Mucosa of rectum (tissue), 2 donors: ENCODE results near the gene TFDP1.

Experiments
- H3K27ac ChIP-seq, 2 donors: one replicate each; pipeline ENCODE4 v1.7.0; 2013; ENCODE audit warnings: inconsistent platforms in 2 of 2, low read depth in 2 of 2, low read length in 2 of 2
- H3K27me3 ChIP-seq, 2 donors: one replicate each; pipeline ENCODE4 v1.7.0; 2013; ENCODE audit warnings: low read length in 2 of 2; ENCODE audit not compliant: control insufficient read depth in 2 of 2, insufficient read depth in 2 of 2
- H3K36me3 ChIP-seq, 2 donors: one replicate each; pipeline ENCODE4 v1.7.0; 2013; ENCODE audit warnings: low read length in 2 of 2; ENCODE audit not compliant: control insufficient read depth in 2 of 2, insufficient read depth in 2 of 2
- H3K4me1 ChIP-seq, 2 donors: one replicate each; pipeline ENCODE4 v1.7.0; 2013; ENCODE audit warnings: low read length in 2 of 2, mild to moderate bottlenecking in 1 of 2; ENCODE audit not compliant: control insufficient read depth in 2 of 2, insufficient read depth in 2 of 2
- H3K4me3 ChIP-seq, 2 donors: one replicate each; pipeline ENCODE4 v1.7.0; 2013; ENCODE audit warnings: low read length in 2 of 2
- H3K9ac ChIP-seq, 2 donors: one replicate each; pipeline ENCODE4 v1.7.0; 2013; ENCODE audit warnings: low read length in 2 of 2, low read depth in 1 of 2, mild to moderate bottlenecking in 1 of 2
- H3K9me3 ChIP-seq, 2 donors: one replicate each; pipeline ENCODE4 v1.7.0; 2013; ENCODE audit warnings: low read length in 2 of 2; ENCODE audit not compliant: control insufficient read depth in 2 of 2
- donor health status: healthy.
- donor health status: Normal muscosa, but diverticular disease.

TFDP1 gene, protein sequence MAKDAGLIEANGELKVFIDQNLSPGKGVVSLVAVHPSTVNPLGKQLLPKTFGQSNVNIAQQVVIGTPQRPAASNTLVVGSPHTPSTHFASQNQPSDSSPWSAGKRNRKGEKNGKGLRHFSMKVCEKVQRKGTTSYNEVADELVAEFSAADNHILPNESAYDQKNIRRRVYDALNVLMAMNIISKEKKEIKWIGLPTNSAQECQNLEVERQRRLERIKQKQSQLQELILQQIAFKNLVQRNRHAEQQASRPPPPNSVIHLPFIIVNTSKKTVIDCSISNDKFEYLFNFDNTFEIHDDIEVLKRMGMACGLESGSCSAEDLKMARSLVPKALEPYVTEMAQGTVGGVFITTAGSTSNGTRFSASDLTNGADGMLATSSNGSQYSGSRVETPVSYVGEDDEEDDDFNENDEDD

GRCh38 chr13:113584205-113584869 is at the start of gene TFDP1:
TSS of gene TFDP1 (plus strand) at chr13:113584753. CDS start at chr13:113585838, 1,085 bp downstream.
- Histone ChIP-seq H3K9me3 (no peaks in the 10 kb centered on the region), H3K27ac (no peak within 1 kb of the TSS), H3K4me1 (peaks cover 0 to 4% of the 10 kb centered on the region in 2 donors), H3K4me3 (peak within 1 kb of the TSS; percentile 65 to 72), H3K9ac (peak within 1 kb of the TSS in 1 of 2 donors; percentile 55), H3K36me3 (peaks cover 2 to 10% of the 10 kb centered on the region in 2 donors), H3K27me3 (no peaks in the 10 kb centered on the region)

- Histone ChIP-seq H3K9me3 (no peaks in the 10 kb centered on the region), H3K27me3 (no peaks in the 10 kb centered on the region), H3K9ac (peak overlapping the region in 1 of 2 donors; percentile 32), H3K27ac (peak overlapping the region in 1 of 2 donors; percentile 55), H3K4me3 (peak overlapping the region; percentile 42 to 54), H3K4me1 (peaks cover 0 to 10% of the 10 kb centered on the region in 2 donors), H3K36me3 (peaks cover 23% of the 10 kb centered on the region in 2 donors)
Observed at GRCh38 chr13:113535381-113535781, 49.2 kb upstream of the TFDP1 start.

DNA sequence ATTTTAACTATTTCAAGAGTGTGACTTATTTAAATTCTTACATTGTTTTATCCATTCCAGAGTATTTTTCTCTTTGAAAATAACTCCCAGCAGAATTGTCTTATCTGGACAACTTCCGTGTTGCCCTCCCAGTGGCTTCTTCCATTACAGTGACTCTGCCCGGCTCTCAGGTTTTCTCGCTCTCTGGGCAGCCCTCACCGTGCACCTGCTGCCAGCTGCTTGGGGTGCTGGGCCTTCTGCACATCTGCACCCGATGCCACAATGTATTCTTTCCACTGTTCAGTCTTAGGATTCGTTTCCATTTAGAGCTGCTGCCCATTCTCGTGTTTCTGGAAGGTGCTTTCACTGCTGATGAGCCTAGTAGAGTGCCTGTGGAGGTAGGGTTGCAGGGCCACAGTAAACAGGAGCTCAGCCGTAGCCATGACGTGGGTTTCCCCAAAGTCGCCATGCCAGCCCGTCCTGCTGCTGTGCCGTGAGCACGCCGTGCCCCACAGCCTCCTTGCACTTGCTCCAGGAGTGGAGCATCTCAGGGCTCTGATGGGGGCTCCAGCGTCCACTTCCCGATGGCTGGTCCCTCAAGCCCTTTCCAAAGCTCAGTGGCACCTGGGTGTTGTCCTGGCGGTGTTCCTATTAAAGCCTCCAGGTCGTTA is 48.0 kb upstream of the TFDP1 start:
- peaks cover 19 to 20% of the 10 kb centered on the region in 2 donors for H3K36me3 ChIP-seq
- H3K4me3 ChIP-seq, result no peak overlapping the region
- no peaks in the 10 kb centered on the region for H3K27me3 ChIP-seq
- peaks cover 0 to 10% of the 10 kb centered on the region in 2 donors for H3K4me1 ChIP-seq
- no peaks in the 10 kb centered on the region for H3K9me3 ChIP-seq
- no peak overlapping the region for H3K9ac ChIP-seq
- no peak overlapping the region for H3K27ac ChIP-seq

- H3K9me3 ChIP-seq, result no peaks in the 10 kb centered on the region
- H3K36me3 ChIP-seq, result peaks cover 13 to 15% of the 10 kb centered on the region in 2 donors
- H3K4me1 ChIP-seq, result peaks cover 0 to 10% of the 10 kb centered on the region in 2 donors
Observed at GRCh38 chr13:113537205-113537604, 47.3 kb upstream of the TFDP1 start.

GRCh38 chr13:113537909-113538688 is 46.5 kb upstream of the TFDP1 start:
- no peak overlapping the region for H3K4me3 ChIP-seq
- H3K9ac ChIP-seq, result no peak overlapping the region
- no peaks in the 10 kb centered on the region for H3K9me3 ChIP-seq
- H3K4me1 ChIP-seq, result peaks cover 0 to 10% of the 10 kb centered on the region in 2 donors
- H3K27ac ChIP-seq, result no peak overlapping the region
- H3K36me3 ChIP-seq, result peaks cover 13 to 15% of the 10 kb centered on the region in 2 donors
- no peaks in the 10 kb centered on the region for H3K27me3 ChIP-seq

More at GRCh38 chr13:113537205-113537604, 47.3 kb upstream of the TFDP1 start:
- H3K27me3 ChIP-seq, result no peaks in the 10 kb centered on the region
- H3K27ac ChIP-seq, result no peak overlapping the region
- H3K4me3 ChIP-seq, result no peak overlapping the region
- H3K9ac ChIP-seq, result no peak overlapping the region

DNA sequence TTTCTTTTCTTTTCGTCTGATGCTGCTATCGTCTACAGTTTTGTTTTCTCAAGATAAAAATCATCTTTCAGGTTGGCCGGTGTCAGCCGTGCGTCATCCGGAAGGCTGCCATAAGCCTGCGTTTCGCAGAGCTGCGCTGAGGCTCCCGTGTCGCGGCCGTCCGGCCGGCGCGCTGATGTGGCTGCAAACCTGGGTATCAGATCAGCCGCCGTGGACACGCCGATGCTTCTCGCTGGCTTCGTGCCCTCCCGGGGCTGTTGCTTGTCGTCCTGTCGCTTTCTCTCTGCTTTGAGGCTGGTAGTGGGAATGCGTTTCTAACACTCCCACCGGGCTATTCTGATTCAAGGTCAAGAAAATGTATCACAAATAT is 45.9 kb upstream of the TFDP1 start:
- Histone ChIP-seq H3K9ac (no peak overlapping the region), H3K36me3 (peaks cover 13 to 15% of the 10 kb centered on the region in 2 donors), H3K27me3 (no peaks in the 10 kb centered on the region)

GRCh38 chr13:113539176-113539575 is 45.4 kb upstream of the TFDP1 start:
- Histone ChIP-seq H3K9ac (no peak overlapping the region), H3K9me3 (no peaks in the 10 kb centered on the region), H3K4me3 (no peak overlapping the region), H3K27ac (no peak overlapping the region), H3K4me1 (peaks cover 0 to 10% of the 10 kb centered on the region in 2 donors), H3K27me3 (no peaks in the 10 kb centered on the region), H3K36me3 (peaks cover 13 to 15% of the 10 kb centered on the region in 2 donors)

More for the DNA sequence above, 45.9 kb upstream of the TFDP1 start:
- no peak overlapping the region for H3K27ac ChIP-seq
- H3K4me1 ChIP-seq, result peaks cover 0 to 10% of the 10 kb centered on the region in 2 donors
- no peaks in the 10 kb centered on the region for H3K9me3 ChIP-seq
- no peak overlapping the region for H3K4me3 ChIP-seq

- peaks cover 0 to 10% of the 10 kb centered on the region in 2 donors for H3K4me1 ChIP-seq
- no peaks in the 10 kb centered on the region for H3K27me3 ChIP-seq
- no peak overlapping the region for H3K27ac ChIP-seq
- peaks cover 13 to 15% of the 10 kb centered on the region in 2 donors for H3K36me3 ChIP-seq
- H3K9me3 ChIP-seq, result no peaks in the 10 kb centered on the region
- H3K9ac ChIP-seq, result no peak overlapping the region
- no peak overlapping the region for H3K4me3 ChIP-seq
Observed at GRCh38 chr13:113539822-113540221, 44.7 kb upstream of the TFDP1 start.

DNA sequence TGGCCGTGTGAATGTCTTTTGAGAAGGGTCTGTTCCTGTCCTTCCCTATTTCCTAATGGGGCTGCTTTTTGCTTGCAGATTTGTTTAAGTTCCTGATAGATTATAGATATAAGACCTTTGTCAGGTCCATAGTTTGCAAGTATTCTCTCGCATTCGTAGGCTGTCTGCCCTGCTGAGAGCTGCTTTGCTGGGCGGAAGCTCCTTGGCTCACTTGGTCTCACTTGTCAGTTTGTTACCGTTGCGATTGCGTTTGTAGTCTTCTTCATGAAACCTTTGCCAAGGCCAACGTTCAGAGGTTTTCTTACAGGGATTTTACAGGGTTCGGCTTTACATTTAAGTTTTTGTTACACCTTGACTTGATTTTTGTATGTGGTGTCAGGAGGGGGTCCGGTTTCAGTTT is 44.0 kb upstream of the TFDP1 start:
- no peak overlapping the region for H3K9ac ChIP-seq
- H3K4me1 ChIP-seq, result peaks cover 0 to 4% of the 10 kb centered on the region in 2 donors
- no peaks in the 10 kb centered on the region for H3K27me3 ChIP-seq
- peaks cover 13 to 15% of the 10 kb centered on the region in 2 donors for H3K36me3 ChIP-seq
- H3K9me3 ChIP-seq, result no peaks in the 10 kb centered on the region
- no peak overlapping the region for H3K27ac ChIP-seq
- no peak overlapping the region for H3K4me3 ChIP-seq
